GM19035 (cell line): ENCODE data around the gene TAF13.
"Not testable (repeated sequence)": the region's sequence is repeated elsewhere in the genome, so short reads cannot be mapped to it uniquely, and the experiment has no call there.

ENCODE experiments used
- ATAC-seq: cut with Tn5 transposase; IDR thresholded peaks from one replicate; pipeline ENCODE4 v1.9.1; 2021; ENCODE audit not compliant: unreplicated experiment

TAF13 gene

GRCh38 chr1:109048335-109048734 is 27.5 kb downstream of the TAF13 start:
- no peak for ATAC-seq

- ATAC-seq = no peak
Observed at GRCh38 chr1:109047339-109047738, 28.5 kb downstream of the TAF13 start.

- no peak for ATAC-seq
Observed at GRCh38 chr1:109046671-109047070, 29.1 kb downstream of the TAF13 start.

GRCh38 chr1:109045595-109045994 is 30.2 kb downstream of the TAF13 start:
- ATAC-seq = no peak

GRCh38 chr1:109041621-109042468 is 34.0 kb downstream of the TAF13 start, which contains the start of gene WDR47:
Gene WDR47, minus strand, starts transcription at chr1:109042102. Its CDS starts 18,590 bp downstream, at chr1:109023512.
- peak; percentile 92 for ATAC-seq

- ATAC-seq = peak; percentile 31
Observed at GRCh38 chr1:109040989-109041620, 34.7 kb downstream of the TAF13 start.

GRCh38 chr1:109040627-109040988 is 35.2 kb downstream of the TAF13 start:
- no peak for ATAC-seq

GRCh38 chr1:109034382-109034781 is 41.4 kb downstream of the TAF13 start:
- ATAC-seq = no peak

GRCh38 chr1:109029493-109029892 is 46.3 kb downstream of the TAF13 start:
- not testable (repeated sequence) for ATAC-seq

- ATAC-seq = no peak
Observed at GRCh38 chr1:109027841-109028240, 48.0 kb downstream of the TAF13 start.

- ATAC-seq = no peak
Observed at GRCh38 chr1:109025694-109026093, 50.1 kb downstream of the TAF13 start.

GRCh38 chr1:109024646-109025045 is 51.2 kb downstream of the TAF13 start:
- no peak for ATAC-seq

- no peak for ATAC-seq
Observed at GRCh38 chr1:109020693-109021257, 55.0 kb downstream of the TAF13 start.

GRCh38 chr1:109017719-109018118 is 58.1 kb downstream of the TAF13 start:
- ATAC-seq = not testable (repeated sequence)

- ATAC-seq = no peak
Observed at GRCh38 chr1:109017134-109017533, 58.7 kb downstream of the TAF13 start.
